NOMO-1 treated with dmso at 0.1 percent for 144 hours (cell line): Measurements from ENCODE around the gene GYS1.

Experiments
- DNase-seq: peaks from one replicate; lab custom pipeline; 2025; ENCODE audit not compliant: unreplicated experiment; lab: John Stamatoyannopoulos, UW

GYS1 gene

DNA sequence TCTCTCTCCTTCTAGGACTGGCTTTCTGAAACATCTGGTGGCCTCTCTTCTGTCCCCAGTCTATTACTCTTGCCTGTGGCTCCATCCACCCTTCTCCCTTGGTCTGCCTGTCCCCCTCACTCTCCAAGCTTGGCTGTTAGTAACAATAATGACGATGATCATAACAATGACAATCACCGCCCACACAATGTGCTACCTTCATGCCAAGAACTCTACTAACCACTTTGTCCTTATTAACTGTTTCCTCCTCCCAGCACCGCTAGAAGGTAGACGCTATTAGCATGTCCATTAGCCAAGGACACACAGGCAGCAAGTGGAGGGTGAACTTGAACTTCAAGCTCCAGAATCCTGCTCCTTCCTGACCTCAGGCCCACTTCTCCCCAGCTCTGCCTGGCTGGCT, 2.7 kb downstream of the GYS1 start:
- DNase-seq: no peak

DNA sequence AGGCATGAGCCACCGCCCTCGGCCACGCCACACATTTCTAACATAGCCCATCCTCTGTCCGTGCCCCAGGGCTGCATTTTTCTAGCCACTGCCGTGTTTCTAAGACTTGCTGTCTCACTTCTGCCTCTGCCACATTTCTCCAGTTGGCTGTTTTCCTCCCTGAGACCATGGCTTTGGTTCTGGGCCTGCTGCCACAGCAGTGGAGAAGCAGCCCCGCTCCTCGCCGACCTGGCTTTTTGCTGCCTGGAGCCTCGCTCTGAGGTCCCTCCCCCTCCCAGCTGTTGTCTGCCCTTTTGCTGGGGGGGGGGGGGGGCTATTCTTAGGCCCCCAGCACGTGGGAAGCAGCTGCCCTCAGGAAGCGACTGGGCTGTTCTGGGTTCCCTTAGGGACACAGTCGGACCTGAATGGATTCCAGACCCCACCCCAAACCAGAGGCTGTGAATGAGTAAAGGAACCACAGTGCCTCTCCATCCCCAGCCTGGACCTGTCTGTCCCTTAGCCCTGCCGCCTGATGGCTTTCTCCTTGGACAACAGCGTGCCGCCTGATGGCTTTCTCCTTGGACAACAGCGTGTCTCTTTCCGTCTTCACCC, 3.3 kb downstream of the GYS1 start:
- DNase-seq: no peak

DNA sequence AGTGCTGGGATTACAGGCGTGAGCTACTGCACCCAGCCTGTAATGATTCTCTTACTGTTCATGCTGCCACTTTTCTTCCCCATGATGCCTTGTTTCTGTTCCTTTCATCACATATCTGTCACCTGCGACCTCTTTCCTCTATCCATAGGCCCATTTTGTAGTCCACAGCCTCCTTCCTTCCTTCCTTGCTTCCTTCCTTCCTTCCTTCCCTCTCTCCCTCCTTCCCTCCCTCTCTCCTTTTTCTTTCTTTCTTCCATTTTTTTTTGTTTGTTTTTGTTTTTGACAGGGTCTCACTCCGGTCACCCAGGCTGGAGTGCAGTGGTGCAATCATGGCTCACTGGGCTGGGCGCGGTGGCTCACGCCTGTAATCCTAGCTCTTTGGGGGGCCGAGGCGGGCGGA, 4.2 kb downstream of the GYS1 start:
- DNase-seq: no peak

DNA sequence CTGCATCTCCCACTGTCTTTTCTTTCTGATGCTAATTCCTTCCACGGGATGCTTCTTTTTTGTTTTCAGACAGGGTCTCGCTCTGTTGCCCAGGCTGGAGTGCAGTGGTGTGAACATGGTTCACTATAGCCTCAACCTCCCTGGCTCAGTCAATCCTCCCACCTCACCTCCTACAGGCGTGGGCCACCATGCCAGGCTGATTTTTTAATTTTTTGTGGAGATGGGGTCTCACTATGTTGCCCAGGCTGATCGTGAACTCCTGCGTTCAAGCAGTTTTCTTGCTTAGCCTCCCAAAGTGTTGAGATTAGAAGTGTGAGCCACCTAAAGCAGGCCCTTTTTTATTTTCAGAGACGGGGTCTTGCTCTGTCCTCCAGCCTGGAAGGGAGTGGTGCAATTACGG, 4.8 kb downstream of the GYS1 start:
- DNase-seq: no peak

DNA sequence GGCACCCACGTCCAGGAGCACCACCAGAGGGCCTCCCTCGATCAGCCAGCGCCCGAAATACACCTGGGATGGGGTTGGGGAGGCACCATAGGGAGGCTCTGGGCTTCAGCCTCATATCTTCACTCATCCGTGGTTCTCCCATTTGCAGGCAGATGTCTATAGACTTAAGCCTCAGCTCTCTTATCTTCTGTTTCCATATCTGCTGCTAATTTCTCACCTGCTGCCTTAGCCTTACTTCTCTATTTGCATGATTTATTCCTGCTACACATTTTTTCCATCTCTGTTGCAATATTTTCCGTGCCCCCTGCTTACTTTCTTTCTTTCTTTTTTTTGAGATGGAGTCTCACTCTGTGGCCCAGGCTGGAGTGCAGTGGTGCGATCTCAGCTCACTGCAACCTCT, 5.8 kb downstream of the GYS1 start:
- no peak for DNase-seq

DNA sequence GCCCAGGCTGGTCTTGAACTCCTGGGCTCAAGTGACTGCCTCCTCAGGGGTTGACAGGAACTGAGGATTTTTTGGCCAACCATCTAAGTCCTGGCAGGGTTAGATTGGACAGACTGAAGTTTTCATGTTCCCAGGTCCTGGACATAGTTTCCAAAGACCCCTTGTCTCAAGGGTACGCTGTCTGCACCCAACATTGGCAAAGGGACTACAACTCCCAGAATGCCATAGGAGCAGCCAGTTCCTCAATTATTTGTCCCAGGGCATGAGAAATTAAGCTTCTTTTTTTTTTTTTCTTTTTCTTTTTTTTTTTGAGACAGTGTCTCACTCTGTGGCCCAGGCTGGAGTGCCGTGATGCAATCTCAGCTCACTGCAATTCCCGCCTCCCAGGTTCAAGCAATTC, 6.9 kb downstream of the GYS1 start:
- DNase-seq: no peak

DNA sequence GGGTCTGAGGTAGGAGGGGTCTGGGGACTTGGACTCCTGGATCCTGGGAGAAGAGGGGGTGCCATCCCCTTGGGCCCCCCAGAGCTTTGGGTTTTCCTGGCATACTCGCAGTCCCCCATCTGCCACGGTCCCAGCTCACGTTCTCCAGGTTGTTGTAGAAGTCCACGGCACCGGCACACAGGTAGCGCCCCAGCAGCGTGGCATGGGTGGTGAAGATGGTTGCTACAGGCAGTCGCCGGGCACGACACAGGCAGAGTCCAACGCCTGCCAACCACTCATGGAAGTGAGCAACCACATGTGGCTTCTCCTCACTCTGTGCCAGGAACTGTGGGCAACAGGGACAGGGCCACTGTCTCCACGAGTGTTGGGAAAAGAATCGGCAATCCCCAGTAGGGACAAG, 7.4 kb downstream of the GYS1 start:
- DNase-seq: no peak

DNA sequence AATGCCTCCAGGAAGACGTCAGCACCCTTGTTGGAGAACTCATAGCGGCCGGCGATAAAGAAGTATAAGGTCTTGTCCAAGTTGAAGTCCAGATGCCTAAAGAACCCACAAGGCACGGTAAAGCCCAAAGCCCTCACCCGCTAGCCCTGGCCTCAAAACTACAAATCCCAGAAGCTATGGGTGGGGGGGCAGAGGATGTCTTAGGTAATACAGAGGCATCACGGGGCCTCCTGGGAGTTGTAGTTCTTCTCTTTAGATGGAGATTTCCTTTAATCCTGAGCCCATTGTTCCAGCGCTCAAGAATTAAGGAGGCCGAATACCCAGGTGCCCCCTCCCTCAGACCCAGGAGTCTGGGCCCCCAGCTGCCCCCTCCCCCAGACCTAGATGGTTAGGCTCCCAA, 10.8 kb downstream of the GYS1 start:
- no peak for DNase-seq

DNA sequence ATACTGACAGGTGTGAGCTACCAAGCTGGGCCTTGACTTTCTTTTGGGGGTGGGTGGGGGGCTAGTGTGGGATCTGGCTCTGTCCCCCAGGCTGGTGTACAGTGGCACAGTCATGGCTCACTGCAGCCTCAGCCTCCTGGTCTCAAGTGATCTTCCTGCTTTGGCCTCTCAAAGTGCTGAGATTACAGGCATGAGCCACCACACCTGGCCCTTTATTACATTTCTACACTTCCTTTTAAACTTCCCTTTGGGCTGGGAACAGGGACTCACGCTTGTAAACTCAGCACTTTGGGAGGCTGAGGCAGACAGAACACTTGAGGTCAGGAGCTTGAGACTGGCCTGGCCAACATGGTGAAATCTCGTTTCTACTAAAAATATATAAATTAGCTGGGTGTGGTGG, 16.0 kb downstream of the GYS1 start:
- DNase-seq: no peak

DNA sequence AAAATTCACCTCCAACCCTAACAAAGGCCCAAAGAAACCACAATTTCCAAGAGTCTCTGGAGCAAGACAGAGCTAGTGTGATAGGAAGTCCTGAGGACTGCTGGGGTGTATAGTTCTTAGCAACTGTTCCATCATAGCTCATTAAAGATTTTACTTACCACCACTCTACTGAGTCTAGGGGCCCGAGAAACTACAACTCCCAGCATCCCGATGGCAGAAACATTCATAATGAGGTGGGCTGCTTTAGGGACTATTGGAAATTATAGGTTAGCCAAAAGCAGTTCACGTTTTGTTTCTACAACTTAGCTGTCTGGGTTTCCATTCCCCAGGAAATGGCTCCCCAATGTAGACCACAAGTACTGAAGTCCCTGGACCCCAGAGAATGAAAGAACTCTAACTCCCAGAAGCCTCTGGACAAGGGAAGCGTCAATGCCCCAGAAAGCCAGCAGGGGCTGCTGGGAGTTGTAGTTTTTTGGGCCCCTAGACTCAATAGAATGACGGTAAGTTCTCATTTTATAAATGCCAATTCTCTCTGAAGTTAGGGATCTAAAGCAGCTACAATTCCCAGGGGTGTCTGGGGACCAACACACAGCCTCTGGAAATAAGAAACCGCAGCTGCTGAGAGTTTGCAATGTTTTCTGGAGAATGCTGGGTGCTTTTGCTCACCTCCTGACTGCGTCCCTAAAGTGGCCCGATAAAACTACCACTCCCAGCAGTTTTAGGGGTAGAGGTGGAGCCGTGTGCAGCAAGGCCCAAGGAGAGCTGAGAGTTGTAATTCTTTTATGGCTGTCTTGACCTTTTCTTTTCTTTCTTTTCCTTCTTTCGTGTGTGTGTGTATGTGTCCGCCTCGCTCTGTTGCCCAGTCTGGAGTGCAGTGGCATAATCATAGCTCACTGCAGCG, 16.9 kb downstream of the GYS1 start:
- no peak for DNase-seq

DNA sequence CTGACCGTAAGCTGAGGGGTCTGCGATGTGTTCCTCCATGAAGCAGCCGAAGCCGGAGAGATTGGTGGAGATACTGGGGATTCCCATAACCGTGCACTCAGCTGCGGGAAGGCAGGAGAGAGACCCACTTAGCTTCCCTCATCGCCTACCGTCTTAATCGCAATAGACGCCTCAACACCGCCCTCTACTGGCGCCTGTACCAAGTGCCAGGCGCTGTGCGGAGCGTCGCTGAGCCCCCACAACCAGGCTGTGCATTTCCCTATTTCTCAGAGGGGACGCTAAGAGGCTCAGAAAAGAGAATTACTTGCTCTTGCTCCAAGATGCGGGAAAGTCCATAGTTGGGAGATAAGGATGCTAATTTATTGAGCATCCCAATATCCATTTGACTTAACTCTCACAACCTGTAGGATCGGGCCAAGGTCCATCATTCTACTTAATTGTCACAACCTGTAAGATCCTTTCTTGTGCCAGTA, 22.1 kb downstream of the GYS1 start:
- peak; percentile 72 for DNase-seq

DNA sequence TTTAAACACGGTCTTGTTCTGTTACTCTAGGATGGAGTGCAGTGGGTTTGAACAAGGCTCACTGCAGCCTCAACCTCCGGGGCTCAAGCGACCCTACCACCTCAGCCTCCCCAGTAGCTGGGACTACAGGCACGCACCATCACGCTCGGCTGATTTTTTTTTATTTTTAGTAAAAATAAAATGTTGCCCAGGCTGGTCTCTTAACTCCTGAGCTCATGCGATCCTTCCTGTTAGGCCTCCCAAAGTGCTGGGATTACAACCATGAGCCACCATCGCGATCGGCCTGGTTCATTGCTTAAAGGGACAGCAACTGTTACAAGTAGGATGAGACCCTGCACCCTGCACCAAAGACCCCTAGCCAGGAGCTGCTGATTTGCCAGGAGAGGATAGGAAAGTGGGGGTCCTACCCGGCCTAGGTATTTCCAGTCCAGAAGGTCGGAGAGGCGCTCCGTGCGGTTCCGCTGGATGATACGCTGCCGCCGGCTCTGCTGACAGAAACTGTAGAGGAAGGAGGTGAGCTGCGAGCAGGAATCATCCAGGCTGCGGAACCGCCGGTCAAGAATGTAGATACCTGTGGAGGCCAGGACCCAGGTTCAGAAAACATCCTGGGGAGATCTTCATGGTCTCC, 22.9 kb downstream of the GYS1 start:
- DNase-seq: no peak

DNA sequence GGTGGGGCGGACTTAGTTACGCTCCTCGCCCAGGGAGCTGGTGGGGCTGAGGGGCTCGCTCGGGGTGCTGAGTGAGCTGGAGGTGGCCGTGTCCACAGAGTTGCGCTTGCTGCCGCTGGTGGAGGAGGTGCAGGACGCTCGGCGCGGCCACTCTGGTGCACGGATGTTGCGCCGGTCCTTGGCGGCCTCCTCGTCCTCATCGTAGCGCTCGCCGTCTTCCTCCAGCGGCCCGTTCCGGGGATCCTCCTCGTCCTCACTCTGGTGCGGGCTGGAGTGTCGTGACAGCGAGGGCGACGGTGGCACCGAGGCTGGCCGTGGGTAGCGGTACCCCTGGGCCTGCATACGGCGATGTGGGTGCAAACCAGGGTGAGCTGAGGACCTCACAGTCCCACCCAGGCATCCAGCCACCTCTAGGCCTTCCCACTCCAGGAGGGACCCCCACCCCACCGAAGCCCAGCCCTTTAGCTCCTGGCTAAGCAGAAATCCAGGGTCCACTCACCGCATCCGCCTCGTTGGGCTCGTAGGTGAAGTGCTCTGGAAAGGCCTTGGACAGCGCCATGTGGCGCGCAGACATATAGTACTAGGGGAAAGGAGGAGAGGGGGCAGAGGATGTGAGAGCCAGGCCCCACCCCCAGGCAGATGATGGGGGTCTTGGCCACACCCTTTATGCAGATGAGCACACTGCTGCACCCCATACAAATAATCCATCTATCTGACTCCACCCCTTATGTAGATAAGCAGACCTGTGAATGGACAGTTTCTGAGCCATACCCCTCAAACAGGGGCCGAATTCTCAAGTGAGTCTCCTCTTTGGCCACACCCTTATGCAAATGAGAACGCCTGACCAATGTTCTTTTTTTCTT, 23.6 kb downstream of the GYS1 start:
- DNase-seq: no peak

DNA sequence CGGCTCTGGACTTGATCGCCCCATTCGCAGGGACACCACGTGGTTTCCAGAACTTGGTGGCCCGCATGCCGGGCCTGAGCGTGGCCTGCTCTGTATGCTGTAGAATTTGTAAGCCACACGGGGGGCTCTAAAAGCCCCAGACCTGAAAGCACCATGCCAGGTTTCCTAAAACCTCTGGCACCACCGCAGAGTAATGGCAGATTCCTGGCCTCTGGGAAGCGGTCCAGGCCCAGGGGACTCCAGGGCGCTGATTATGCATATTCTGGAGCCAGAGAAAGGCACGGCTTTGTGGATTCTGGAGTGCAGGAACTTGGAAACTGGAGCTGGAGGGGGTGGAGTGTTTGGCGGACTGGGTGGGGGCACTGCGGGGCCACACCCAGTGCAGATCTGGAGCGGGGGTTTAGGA, 24.3 kb downstream of the GYS1 start:
- DNase-seq: no peak

DNA sequence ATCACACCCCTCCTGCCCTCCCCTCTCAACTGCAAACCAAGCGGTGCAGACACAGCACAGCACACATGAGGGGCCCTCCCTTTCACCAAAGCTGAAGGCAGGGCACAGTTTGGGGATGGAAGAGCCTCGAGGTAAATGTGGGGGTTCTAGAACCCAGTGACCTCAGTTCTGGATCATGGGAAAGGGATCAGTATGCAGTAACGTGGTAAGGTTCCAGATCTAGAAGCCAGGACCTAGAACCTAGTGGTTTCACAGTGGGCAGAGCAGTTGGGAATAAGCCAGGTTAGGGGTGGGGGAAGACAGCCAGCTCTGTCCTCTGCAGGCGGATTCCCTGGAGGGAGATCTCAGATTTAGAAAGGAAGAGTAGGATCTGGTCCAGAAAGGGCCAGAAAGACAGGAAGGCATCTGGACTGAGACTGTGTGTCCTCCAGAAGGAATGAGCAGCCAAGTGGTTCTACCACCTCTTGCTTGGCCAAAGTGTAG, 24.9 kb downstream of the GYS1 start:
- DNase-seq: no peak

DNA sequence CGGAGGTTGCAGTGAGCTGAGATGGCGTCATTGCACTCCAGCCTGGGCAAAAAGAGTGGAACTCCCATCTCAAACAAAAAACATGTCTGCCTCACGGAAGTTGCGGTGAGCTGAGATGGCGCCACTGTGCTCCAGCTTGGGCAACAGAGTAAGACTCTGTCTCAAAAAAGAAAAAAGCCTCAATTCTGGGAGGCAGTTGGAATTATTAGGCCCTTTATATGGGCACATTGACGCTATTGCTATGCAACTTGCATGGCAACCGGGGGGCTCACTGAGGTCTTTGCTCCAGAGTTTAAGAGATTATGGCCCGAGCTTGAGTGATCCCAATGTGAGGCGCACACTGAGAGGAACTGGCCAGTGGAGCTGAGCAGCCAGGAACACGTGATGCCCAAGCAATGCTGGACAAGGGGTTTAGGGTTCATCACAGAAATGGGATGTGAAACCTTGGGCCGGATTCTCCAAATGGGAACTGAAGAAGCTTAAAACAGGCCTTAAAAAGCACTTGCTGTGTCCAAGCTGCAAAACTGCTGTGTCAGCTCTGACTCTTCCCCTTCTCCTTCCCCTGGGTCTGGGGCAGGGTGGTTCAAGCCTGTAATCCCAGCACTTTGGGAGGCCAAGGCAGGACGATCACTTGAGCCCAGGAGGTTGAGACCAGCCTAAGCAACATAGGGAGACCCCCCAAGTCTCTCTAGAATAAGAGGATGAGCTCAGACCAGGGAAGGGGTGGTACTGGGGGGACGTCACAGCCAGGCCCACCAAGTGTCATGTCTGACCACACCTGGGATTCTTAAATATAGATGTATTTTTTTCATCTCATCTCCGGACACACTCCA, 25.5 kb downstream of the GYS1 start:
- peak; percentile 94 for DNase-seq

DNA sequence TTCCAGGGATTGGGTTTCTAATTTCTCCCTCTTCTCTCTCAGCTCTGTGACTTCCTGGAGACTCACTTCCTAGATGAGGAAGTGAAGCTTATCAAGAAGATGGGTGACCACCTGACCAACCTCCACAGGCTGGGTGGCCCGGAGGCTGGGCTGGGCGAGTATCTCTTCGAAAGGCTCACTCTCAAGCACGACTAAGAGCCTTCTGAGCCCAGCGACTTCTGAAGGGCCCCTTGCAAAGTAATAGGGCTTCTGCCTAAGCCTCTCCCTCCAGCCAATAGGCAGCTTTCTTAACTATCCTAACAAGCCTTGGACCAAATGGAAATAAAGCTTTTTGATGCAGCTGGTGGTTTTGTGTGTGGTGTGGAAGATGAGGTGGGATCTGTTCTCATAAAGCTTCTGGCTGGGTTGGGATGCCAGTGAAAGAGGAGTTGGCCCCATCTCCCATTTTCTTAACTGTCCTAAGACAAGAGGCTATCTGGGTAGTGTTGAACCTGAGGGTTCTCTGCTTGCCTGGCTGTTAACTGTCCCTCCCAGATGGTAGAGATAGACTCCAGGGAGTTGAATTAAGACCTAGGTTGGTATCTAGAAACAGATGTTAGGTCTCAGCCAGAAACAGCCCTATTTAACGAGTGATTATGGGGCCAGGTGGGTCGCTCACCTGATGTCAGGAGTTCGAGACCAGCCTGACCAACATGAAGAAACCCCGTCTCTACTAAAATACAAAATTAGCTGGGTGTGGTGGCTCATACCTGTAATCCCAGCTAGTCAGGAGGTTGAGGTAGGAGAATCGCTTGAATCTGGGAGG, 26.4 kb downstream of the GYS1 start:
- peak; percentile 54 for DNase-seq

DNA sequence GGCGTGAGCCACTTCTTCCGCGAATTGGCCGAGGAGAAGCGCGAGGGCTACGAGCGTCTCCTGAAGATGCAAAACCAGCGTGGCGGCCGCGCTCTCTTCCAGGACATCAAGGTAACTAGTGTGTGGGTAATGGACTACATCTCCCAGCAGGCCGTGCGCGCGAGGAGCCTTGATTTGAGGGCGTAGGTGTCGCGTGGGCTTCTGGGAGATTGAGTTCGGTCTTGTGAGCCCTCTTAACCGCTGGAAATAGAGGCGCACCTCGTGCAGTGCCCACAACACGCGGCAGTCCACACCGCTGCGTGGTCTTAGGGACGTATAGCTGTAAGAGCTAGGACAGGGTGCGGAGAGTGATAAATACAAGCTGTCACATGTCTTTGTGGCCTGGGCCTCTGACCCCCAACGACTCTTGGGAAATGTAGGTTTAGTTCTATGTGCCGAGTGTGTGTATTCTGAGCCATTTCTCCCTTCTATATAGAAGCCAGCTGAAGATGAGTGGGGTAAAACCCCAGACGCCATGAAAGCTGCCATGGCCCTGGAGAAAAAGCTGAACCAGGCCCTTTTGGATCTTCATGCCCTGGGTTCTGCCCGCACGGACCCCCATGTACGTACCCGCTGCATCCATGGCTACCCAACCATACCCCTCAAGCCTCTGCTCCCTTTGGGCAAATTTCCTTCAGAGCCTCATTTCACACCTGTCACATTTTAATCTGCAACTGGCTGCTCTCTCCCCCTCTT, 27.1 kb downstream of the GYS1 start:
- DNase-seq: peak; percentile 54
